Activated naive CD8-positive, alpha-beta T cell treated with anti-CD3 and anti-CD28 coated beads, Interleukin-2, amount 50 U/mL, for 24 hours (primary cell): ENCODE data around the gene LAMA4.

ENCODE experiments used
- ATAC-seq: fragments of 150-1000 bp; cut with Tn5 transposase; one replicate; pipeline ENCODE4 v1.10.0; 2021
- DNase-seq: peaks from one replicate; pipeline ENCODE4 v3.0.0; 2021
- H3K27ac Mint-ChIP-seq: one replicate; pipeline ENCODE4 v1.8.0; 2021; ENCODE audit warnings: mild to moderate bottlenecking, mixed read lengths
- H3K27me3 Mint-ChIP-seq: one replicate; pipeline ENCODE4 v1.8.0; 2021; ENCODE audit warnings: mixed read lengths
- H3K36me3 Mint-ChIP-seq: one replicate; pipeline ENCODE4 v1.8.0; 2021; ENCODE audit warnings: low read depth, mixed read lengths
- H3K4me1 Mint-ChIP-seq: one replicate; pipeline ENCODE4 v1.8.0; 2021; ENCODE audit warnings: mixed read lengths
- H3K4me3 Mint-ChIP-seq: one replicate; pipeline ENCODE4 v1.8.0; 2021; ENCODE audit warnings: mild to moderate bottlenecking, moderate library complexity, mixed read lengths
- H3K9me3 Mint-ChIP-seq: one replicate; pipeline ENCODE4 v1.8.0; 2021; ENCODE audit warnings: mixed read lengths

The LAMA4 gene

DNA sequence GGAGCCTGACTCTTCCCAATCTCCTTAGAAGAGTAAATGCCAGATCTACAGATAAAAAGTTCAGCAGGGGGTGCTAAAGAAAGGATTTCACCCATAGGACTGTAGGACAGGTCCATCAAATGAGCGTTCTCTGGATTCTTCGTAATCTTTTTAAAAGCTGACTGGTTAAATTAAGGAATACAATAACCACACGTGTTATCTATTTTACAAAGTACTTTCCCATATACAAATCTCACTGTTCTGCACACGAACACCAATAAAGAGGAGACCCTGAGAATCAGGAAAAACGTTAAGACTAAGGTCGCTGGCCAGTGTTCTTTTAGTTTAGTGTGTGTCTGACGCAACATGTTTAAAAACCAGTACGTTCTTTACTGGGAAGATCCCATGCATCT is 167.6 kb downstream of the LAMA4 start:
- H3K4me3 Mint-ChIP-seq = no peak overlapping the region
- no peak overlapping the region for H3K27ac Mint-ChIP-seq
- DNase-seq = no peak
- H3K36me3 Mint-ChIP-seq = peaks cover 11% of the 10 kb centered on the region
- peak; percentile 46 for ATAC-seq
- H3K9me3 Mint-ChIP-seq = no peaks in the 10 kb centered on the region
- H3K27me3 Mint-ChIP-seq = peaks cover 9% of the 10 kb centered on the region
- peaks cover 7% of the 10 kb centered on the region for H3K4me1 Mint-ChIP-seq

DNA sequence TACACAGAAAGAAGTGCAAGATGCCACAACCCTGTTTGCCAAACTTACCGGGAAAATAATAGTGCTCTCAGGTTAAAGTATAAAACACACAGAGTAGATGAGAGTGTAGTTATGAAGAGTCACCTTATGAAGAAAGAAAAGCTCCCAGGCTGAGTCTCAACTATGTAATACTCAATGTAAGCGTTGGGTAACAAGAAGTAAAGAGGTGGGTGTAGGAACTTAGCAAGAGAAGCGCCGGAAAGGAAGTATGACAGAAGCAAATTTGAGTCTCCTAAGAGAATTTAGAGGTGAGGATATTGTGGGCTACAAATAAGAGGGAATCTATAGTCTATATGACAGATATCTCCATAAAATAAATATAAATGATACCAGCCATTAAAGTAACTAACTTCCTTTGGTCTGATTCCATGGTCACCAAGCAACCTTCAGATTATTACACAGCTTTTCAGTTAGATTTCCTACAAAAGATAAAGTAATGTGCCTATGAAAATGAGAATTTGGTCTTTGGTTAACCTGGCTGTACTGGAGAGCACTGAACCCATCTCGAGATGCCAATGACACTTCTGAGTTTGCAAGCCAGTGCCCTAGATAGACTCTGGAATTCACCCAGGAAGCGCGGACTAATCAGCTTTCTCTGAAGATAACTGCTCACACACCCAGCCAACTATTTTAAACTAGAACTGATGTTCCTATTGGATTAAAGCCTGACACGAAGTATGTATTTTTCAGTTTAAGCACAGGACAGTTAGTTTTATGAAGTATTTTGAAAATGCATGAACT is 168.9 kb downstream of the LAMA4 start:
- Mint-ChIP-seq H3K36me3 (peaks cover 14% of the 10 kb centered on the region), H3K4me1 (peaks cover 7% of the 10 kb centered on the region), H3K27ac (no peak overlapping the region), H3K9me3 (no peaks in the 10 kb centered on the region), H3K27me3 (peaks cover 4% of the 10 kb centered on the region), H3K4me3 (peak overlapping the region; percentile 45)
- ATAC-seq (no peak), DNase-seq (no peak)

DNA sequence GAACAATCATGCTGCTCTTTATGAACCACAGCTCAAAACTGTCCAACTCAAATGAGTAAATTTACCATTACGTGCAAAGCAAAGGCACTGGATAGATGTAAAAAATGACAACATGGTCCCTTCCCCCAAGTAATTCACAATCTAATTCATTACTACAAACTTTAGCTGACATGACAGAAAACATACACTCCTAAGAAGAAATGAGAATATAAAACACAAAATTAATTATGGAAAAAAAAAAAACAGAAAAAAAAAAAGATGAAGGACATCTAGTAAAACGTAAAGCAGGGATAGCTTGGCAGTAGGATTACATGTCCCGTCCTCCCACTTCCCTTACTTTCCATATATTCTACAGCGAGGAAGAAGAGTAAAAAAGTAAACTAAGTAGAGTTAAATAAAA is 172.8 kb downstream of the LAMA4 start:
- Mint-ChIP-seq H3K27me3 (no peaks in the 10 kb centered on the region), H3K27ac (no peak overlapping the region), H3K36me3 (peaks cover 26% of the 10 kb centered on the region), H3K4me3 (no peak overlapping the region), H3K4me1 (peaks cover 7% of the 10 kb centered on the region), H3K9me3 (no peaks in the 10 kb centered on the region)
- ATAC-seq (no peak), DNase-seq (no peak)

DNA sequence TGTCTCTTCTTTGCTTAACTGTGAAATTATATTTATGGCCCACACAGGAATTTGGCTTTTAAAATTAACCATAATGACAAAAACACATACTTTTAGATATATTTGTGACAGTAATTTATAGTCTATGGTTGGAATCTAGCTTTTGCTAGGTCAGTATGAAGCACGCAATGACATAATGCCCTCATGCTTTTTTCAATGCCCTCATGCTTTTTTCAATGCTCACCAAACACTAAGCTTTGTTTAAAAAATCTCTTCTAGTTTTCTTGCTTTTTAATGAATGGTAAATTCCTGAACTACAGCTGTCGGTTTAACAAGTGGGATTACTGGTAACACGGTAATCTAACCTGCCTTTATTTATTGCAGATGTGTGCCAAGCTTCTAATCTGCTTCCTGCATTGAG is 187.8 kb downstream of the LAMA4 start:
- Mint-ChIP-seq H3K4me1 (no peaks in the 10 kb centered on the region), H3K27ac (no peak overlapping the region), H3K4me3 (no peak overlapping the region), H3K36me3 (peaks cover 8% of the 10 kb centered on the region), H3K9me3 (no peaks in the 10 kb centered on the region), H3K27me3 (no peaks in the 10 kb centered on the region)
- DNase-seq (no peak), ATAC-seq (no peak)

DNA sequence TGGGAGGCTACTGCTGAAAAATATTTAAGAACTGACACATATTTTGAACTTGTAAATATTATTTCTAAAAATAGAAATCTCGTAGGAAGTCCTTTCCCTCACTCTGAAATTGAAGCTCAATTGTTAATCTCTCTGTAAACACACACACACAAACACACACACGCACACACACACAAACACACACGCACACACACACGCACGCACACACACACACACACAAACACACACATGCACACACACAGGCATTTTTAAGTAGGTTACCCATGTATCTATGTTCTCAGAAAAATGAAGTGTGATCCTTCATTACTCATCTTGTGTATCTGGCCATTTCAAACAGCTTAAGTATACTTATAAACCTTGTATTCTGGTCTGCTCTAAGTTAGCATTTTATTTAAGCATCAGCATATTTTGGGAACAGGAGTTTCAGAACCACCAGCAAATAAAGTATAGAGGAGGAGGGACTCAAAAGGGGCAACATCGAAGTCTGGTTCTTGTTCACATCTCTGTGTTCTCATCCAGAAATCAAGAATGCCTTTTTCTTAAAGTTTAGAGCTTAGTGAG is 188.9 kb downstream of the LAMA4 start:
- H3K36me3 Mint-ChIP-seq = peaks cover 7% of the 10 kb centered on the region
- DNase-seq (no peak), ATAC-seq (no peak)
- no peak overlapping the region for H3K4me3 Mint-ChIP-seq
- H3K27ac Mint-ChIP-seq = no peak overlapping the region
- no peaks in the 10 kb centered on the region for H3K9me3 Mint-ChIP-seq
- H3K27me3 Mint-ChIP-seq = no peaks in the 10 kb centered on the region
- no peaks in the 10 kb centered on the region for H3K4me1 Mint-ChIP-seq

DNA sequence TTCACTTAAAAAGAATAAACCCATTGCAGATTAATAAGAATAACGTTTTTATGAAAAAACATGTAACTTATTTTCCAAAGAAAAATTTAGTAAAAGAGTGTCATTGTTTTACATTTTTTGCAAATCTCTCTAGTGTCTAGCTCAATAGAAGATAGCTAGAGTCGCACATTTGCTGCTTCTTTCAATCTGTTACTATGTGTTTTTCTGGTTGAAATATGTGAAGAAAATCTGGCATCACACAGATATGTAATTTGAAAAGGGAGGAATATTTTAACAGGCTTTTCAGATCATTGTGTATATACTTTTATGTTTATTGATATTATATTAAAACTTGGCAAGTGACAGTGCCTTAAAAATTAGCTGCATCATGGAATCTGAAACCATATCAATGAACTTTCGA is 191.4 kb downstream of the LAMA4 start:
- DNase-seq (no peak), ATAC-seq (no peak)
- Mint-ChIP-seq H3K27me3 (no peaks in the 10 kb centered on the region), H3K4me3 (no peak overlapping the region), H3K4me1 (no peaks in the 10 kb centered on the region), H3K36me3 (no peaks in the 10 kb centered on the region), H3K27ac (no peak overlapping the region), H3K9me3 (no peaks in the 10 kb centered on the region)

DNA sequence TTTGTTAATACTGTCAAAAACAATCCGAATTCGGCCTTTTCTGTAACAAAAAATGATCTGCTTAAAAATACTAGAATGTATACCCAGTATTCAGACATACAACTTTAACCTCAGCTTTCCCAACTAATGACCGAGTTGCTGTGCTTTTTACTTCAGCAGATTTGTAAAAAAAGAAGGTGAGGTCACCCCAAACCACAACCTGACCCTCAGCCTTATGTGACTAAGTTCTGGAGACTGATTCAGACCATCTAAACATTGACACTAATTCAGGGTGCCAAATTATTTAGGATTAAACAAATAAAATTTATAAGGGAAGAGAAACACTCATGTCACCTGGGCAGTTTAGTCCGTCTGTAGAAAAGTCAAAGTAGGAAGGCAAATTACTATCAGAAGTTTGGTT is 192.8 kb downstream of the LAMA4 start:
- no peak for DNase-seq
- no peaks in the 10 kb centered on the region for H3K36me3 Mint-ChIP-seq
- no peaks in the 10 kb centered on the region for H3K9me3 Mint-ChIP-seq

More for the DNA sequence above, 192.8 kb downstream of the LAMA4 start:
- Mint-ChIP-seq H3K4me1 (no peaks in the 10 kb centered on the region), H3K4me3 (no peak overlapping the region), H3K27ac (no peak overlapping the region), H3K27me3 (no peaks in the 10 kb centered on the region)
- no peak for ATAC-seq
